ENCODE data around the gene GPR37L1. TPM values are rescaled to one million over a fixed set of nuclear protein-coding genes. Genes with fewer than 3 reads are reported as not detected.

The GPR37L1 gene
- total and polyA plus RNA-seq, 2 of the 8 experiments (the other 6 are each of a cell fraction or from before 2014, with no cell fraction given): 0.13 to 0.23 TPM

GRCh38 chr1:202130816-202131522, 8.3 kb downstream of the GPR37L1 start (continued):
- TF ChIP-seq SAP30 (IDR thresholded peaks at IDR 0.05; ENCODE audit: insufficient read depth, insufficient replicate concordance, low read length): no peak
- no peak for TF ChIP-seq TBP (IDR thresholded peaks at IDR 0.05; ENCODE audit: low read depth, low read length)
- no peak for TF ChIP-seq FOSL1 (IDR thresholded peaks at IDR 0.05; ENCODE audit: insufficient read depth, low read depth, low read length)
- TF ChIP-seq POLR2AphosphoS5 (IDR thresholded peaks at IDR 0.05; ENCODE audit: low read depth, low read length): no peak
- TF ChIP-seq HDAC6 (IDR thresholded peaks at IDR 0.05; ENCODE audit: low read depth, low read length): no peak
- TF ChIP-seq SP1 (IDR thresholded peaks at IDR 0.05; ENCODE audit: low read depth, low read length): no peak
- TF ChIP-seq ZNF274 (IDR thresholded peaks at IDR 0.05; ENCODE audit: borderline replicate concordance, extremely low read depth, low read length): no peak
- no peak for TF ChIP-seq GABPA (IDR thresholded peaks at IDR 0.05; ENCODE audit: borderline replicate concordance, insufficient read depth, low read length)
